ENCODE data around the gene TRIM25.

Gene TRIM25

DNA sequence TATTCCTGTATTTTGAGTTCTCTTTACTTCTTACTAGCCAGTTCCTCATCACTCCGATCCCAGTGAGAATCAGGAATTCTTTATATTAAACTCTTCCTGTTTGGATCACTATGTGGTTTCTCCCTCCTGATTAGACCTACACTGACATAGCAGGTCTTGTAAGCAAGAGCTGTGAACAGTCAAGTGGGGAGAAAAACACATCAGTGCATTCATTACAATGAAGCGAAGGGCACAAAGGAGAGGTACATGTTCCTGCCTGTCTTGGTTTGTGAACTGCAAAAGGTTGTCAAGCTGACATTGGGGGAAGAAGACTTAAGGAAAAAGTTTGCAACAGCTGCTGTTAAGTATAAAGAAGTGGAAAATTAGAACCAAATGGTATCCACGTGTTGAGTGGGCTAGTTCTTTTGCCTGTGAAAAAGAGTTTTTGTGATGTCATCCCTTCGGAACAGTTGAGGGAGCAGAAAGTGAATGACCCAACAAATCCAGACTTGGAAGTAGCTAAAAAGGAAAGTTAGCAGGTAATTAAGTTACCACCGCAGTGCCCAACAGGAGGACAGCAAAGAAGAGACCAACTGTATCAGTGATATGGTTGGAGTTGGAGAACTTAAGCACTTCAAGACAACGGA is 23.0 kb upstream of the TRIM25 start:
- DNase-seq (ENCODE audit: low spot score): no peak
- TF ChIP-seq, protein P1, sequence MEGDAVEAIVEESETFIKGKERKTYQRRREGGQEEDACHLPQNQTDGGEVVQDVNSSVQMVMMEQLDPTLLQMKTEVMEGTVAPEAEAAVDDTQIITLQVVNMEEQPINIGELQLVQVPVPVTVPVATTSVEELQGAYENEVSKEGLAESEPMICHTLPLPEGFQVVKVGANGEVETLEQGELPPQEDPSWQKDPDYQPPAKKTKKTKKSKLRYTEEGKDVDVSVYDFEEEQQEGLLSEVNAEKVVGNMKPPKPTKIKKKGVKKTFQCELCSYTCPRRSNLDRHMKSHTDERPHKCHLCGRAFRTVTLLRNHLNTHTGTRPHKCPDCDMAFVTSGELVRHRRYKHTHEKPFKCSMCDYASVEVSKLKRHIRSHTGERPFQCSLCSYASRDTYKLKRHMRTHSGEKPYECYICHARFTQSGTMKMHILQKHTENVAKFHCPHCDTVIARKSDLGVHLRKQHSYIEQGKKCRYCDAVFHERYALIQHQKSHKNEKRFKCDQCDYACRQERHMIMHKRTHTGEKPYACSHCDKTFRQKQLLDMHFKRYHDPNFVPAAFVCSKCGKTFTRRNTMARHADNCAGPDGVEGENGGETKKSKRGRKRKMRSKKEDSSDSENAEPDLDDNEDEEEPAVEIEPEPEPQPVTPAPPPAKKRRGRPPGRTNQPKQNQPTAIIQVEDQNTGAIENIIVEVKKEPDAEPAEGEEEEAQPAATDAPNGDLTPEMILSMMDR (conservative IDR thresholded peaks at IDR 0.05; ENCODE audit: low read depth): no peak
- ChIA-PET POLR2A (ENCODE audit: low non-redundant PET) (no interaction called here), CTCF (interaction anchor here (0.9 to 1.4 kb wide), 2 partner anchors 24 to 117 kb away, joined by 3 to 4 read pairs; partner anchors contain the start of gene COIL)
- H3K27ac ChIP-seq: no peak overlapping the region

DNA sequence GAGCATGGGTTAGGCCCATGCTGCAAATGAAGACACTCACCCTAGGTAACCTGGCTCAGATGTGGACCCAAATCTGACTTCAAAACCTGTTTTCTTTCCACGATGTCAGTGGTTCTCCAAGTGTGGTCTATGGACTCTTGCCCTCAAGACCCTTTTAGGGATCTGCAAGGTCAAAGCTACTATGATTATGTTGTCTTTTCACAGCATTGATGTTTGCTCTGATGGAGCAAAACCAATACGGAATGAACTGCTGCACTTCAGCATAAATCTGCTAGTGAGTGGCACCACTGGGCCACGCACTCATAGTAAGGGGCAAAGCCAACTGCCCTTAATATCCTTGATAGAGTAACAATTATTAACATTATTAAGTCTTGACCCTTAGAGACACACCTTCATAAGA is 21.6 kb upstream of the TRIM25 start:
- ChIA-PET POLR2A (ENCODE audit: low non-redundant PET) (no interaction called here), CTCF (interaction anchor here (1.4 kb wide), 1 partner anchor 25 kb away, joined by 3 read pairs; the partner anchor contains the start of gene COIL)
- TF ChIP-seq, protein P1 (conservative IDR thresholded peaks at IDR 0.05; ENCODE audit: low read depth): no peak

DNA sequence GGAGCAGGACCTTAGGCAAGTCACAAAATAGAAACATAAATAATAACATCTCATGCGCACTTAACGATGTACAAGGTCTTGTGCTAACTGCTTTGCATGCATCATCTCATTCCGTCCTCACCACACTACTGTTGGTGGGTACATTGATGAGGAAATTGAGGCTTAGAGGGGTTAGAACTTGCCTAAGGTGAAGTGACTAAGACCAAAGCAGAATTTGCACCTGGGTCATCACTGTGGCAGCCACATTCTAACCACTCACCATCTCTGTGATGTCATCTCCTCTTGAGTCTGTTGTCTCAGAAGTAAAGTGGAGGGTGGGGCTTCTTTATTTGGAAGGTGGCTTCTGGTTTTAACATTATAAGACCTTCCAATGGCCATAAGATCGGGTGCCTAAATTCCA is 20.4 kb upstream of the TRIM25 start:
- DNase-seq (ENCODE audit: low spot score): no peak
- CTCF ChIA-PET: no interaction called here
- POLR2A ChIA-PET (ENCODE audit: low non-redundant PET): no interaction called here

More for the DNA sequence above, 21.6 kb upstream of the TRIM25 start:
- H3K27ac ChIP-seq: no peak overlapping the region
- no peak for DNase-seq (ENCODE audit: low spot score)

DNA sequence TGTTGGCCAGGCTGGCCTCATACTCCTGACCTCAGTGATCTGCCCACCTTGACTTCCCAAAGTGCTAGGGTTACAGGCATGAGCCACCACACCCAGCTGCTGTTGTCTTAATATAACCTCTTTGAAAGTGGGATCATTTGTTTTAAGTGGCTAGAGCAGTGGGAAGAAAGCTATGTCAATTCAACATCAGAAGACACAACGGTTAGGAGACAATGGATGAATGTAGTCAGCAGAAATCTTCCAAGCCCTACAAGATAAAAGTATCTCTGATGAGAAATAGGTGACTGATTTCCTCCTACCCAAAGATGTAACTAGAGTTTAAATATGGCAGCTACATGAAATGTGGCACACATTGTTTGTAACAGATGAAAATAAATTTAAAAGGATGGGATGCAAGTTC is 20.0 kb upstream of the TRIM25 start:
- ChIA-PET POLR2A (ENCODE audit: low non-redundant PET) (no interaction called here), CTCF (no interaction called here)
- DNase-seq (ENCODE audit: low spot score): no peak
- H3K27ac ChIP-seq: no peak overlapping the region
- TF ChIP-seq, protein P1 (conservative IDR thresholded peaks at IDR 0.05; ENCODE audit: low read depth): no peak

More for the DNA sequence above, 20.4 kb upstream of the TRIM25 start:
- no peak overlapping the region for H3K27ac ChIP-seq
- TF ChIP-seq, protein P1 (conservative IDR thresholded peaks at IDR 0.05; ENCODE audit: low read depth): no peak

DNA sequence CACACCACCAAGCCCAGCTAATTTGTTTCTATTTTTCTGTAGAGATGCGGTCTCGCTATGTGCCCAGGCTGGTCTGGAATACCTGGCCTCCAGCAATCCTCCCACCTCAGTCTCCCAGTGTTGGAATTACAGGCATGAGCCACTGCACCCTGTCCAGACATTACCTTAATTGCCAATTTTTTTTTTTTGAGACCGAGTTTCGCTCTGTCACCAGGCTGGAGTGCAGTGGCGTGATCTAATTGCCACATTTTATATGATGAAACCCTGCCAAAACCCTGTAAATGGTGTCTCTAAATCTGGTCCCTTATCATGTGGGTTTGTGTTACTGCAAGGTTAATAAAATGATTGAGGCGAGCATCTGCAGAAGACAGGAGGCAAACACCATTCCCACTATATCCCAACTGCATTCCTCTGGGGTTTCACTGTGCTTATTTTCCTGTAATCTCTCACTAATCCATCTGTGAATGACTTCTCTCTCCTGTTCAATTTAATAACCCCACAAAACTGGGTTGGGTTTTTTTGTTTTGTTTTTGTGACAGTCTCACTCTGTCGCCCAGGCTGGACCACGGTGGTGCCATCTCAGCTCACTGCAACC is 19.4 kb upstream of the TRIM25 start:
- CTCF ChIA-PET: interaction anchor here (0.7 kb wide), 1 partner anchor 27 kb away, joined by 3 read pairs; the partner anchor contains the start of gene COIL
- TF ChIP-seq, protein P1 (conservative IDR thresholded peaks at IDR 0.05; ENCODE audit: low read depth): no peak
- H3K27ac ChIP-seq: no peak overlapping the region
- POLR2A ChIA-PET (ENCODE audit: low non-redundant PET): no interaction called here
- no peak for DNase-seq (ENCODE audit: low spot score)

DNA sequence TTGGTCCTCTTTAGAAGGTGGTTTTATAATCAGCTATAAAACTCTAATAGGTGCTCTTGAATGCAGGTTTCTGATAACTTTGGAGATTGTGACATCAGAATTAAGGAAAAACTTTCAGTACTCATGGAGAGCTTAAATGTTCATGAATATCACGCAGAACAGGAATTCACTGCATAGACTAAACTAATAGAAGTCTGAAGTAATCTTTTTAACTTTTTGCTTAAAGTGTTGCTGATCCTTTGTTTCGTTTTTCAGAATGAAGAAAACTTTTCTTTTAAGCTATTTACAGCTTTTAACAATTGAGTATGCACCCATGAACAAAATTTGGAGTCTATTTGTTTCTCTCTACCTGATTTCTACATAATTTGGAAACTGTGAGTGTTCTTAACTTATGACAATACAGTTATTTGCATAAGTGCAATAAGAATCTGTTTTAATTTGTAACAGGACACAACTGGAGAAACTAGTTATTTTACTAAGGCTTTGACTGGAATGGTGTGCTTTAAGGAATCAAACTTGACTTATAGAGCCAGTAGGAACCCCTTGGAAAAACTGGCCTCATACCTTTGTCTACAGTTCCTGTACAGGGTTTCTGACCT is 17.0 kb upstream of the TRIM25 start:
- TF ChIP-seq, protein P1 (conservative IDR thresholded peaks at IDR 0.05; ENCODE audit: low read depth): no peak
- no peak overlapping the region for H3K27ac ChIP-seq
- ChIA-PET CTCF (interaction anchor here (0.7 kb wide), 1 partner anchor 111 kb away, joined by 4 read pairs; no protein-coding TSS in a partner anchor), POLR2A (ENCODE audit: low non-redundant PET) (no interaction called here)
- no peak for DNase-seq (ENCODE audit: low spot score)
